ENCODE data around the gene PSMG4. TPM values are rescaled to one million over a fixed set of nuclear protein-coding genes. Genes with fewer than 3 reads are reported as not detected.

The PSMG4 gene
- total and polyA plus RNA-seq, 2 of the 8 experiments (the other 6 are each of a cell fraction or from before 2014, with no cell fraction given): 40.6 to 113 TPM

DNA sequence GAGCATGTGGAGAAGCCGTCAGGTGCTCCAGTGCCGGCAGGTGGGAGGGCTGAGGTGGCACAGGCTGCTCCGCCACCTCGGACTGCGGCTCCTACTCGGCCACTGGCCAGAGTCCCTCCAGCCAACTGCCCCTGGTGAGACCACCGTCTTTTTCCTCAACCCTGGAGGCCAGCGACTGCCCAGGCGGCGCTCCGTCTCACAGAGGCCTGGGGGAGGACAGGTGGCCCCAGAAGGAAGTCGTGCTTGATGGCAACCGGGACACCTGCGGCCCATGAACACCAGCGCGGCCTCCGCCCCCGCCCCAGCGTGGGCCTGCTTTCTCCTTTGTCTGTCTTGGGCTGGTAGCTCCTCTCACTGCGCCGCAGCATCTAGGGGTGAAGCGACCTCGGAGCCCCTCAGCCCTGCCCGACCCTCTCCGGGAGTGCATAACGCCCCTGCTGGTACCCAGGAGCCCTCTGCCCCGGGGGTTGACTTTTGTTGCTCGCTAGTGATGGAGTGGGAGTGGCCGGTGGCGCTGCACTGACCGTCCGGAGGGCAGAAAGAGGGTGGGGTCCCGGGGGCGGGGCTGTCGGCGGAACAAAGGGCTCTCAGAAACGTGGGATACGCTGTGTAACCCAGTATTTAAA is 30.6 kb upstream of the PSMG4 start (continued):
- TF ChIP-seq JUND (IDR thresholded peaks at IDR 0.05; ENCODE audit: low read length) (no peak), EGR1 (IDR thresholded peaks at IDR 0.05; ENCODE audit: borderline replicate concordance, low read depth, low read length) (peak; percentile 93; the same call in 1 of the 2 replicates), EZH2 (IDR thresholded peaks at IDR 0.05; ENCODE audit: low read depth, low read length, severe bottlenecking) (peak; percentile 25), SUZ12 (IDR thresholded peaks at IDR 0.05; ENCODE audit: low read length) (no peak), RFX5 (IDR thresholded peaks at IDR 0.05; ENCODE audit: borderline replicate concordance, low read depth, low read length) (no peak), CHD2 (IDR thresholded peaks at IDR 0.05; ENCODE audit: low read length) (no peak), POLR2A (IDR thresholded peaks at IDR 0.05; ENCODE audit: control extremely low read depth in 1 of 2, low read depth in 2 of 2, low read length in 2 of 2) (peak in 1 of 2 experiments; percentile 64; a peak in 1 of 3 replicates), CREB1 (IDR thresholded peaks at IDR 0.05) (no peak), SRF (IDR thresholded peaks at IDR 0.05; ENCODE audit: low read depth, low read length) (no peak), POLR2AphosphoS5 (IDR thresholded peaks at IDR 0.05; ENCODE audit: low read depth, low read length) (peak; percentile 64), RNF2 (IDR thresholded peaks at IDR 0.05; ENCODE audit: borderline replicate concordance, low read depth, low read length, missing control alignments, poor library complexity, severe bottlenecking) (no peak), SIN3A (conservative IDR thresholded peaks at IDR 0.05 in 1 of 2, IDR thresholded peaks at IDR 0.05 in 1 of 2; ENCODE audit: low read depth in 1 of 2, low read length in 2 of 2) (0 out of 4 replicates have a peak, but pooled peaks have one; percentile 29 to 50), RBBP5 (IDR thresholded peaks at IDR 0.05; ENCODE audit: borderline replicate concordance, low read depth, low read length) (no peak), FOSL1 (IDR thresholded peaks at IDR 0.05; ENCODE audit: insufficient read depth, low read depth, low read length) (no peak), KDM5A (IDR thresholded peaks at IDR 0.05; ENCODE audit: low read length) (no peak), HDAC6 (IDR thresholded peaks at IDR 0.05; ENCODE audit: low read depth, low read length) (no peak), TCF12 (IDR thresholded peaks at IDR 0.05; ENCODE audit: low read depth, low read length) (0 out of 2 replicates have a peak, but pooled peaks have one; percentile 2), SP4 (IDR thresholded peaks at IDR 0.05; ENCODE audit: low read length) (no peak), YY1 (IDR thresholded peaks at IDR 0.05; ENCODE audit: low read depth, low read length) (0 out of 2 replicates have a peak, but pooled peaks have one; percentile 24), KDM1A (IDR thresholded peaks at IDR 0.05; ENCODE audit: borderline replicate concordance, low read length) (peak; percentile 56; the same call in 1 of the 2 replicates)
- TF ChIP-seq, protein P1, sequence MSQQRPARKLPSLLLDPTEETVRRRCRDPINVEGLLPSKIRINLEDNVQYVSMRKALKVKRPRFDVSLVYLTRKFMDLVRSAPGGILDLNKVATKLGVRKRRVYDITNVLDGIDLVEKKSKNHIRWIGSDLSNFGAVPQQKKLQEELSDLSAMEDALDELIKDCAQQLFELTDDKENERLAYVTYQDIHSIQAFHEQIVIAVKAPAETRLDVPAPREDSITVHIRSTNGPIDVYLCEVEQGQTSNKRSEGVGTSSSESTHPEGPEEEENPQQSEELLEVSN (IDR thresholded peaks at IDR 0.05): peak; percentile 35
- TF ChIP-seq, protein P2, sequence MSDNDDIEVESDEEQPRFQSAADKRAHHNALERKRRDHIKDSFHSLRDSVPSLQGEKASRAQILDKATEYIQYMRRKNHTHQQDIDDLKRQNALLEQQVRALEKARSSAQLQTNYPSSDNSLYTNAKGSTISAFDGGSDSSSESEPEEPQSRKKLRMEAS (IDR thresholded peaks at IDR 0.05): peak; percentile 92
- TF ChIP-seq, protein P3, sequence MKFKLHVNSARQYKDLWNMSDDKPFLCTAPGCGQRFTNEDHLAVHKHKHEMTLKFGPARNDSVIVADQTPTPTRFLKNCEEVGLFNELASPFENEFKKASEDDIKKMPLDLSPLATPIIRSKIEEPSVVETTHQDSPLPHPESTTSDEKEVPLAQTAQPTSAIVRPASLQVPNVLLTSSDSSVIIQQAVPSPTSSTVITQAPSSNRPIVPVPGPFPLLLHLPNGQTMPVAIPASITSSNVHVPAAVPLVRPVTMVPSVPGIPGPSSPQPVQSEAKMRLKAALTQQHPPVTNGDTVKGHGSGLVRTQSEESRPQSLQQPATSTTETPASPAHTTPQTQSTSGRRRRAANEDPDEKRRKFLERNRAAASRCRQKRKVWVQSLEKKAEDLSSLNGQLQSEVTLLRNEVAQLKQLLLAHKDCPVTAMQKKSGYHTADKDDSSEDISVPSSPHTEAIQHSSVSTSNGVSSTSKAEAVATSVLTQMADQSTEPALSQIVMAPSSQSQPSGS (IDR thresholded peaks at IDR 0.05; ENCODE audit: low read length): no peak

All from H1 (cell line).